Osteocyte (in vitro differentiated cells): ENCODE measurements around the gene OR2L13. TPM values are rescaled to one million over a fixed set of nuclear protein-coding genes. Genes with fewer than 3 reads are reported as not detected.
"Not testable (repeated sequence)": the region's sequence is repeated elsewhere in the genome, so short reads cannot be mapped to it uniquely, and the experiment has no call there.

Experiments used
- DNase-seq: peaks from one replicate; pipeline ENCODE4 v3.0.0; 2021; ENCODE audit warnings: mixed read lengths; ENCODE audit not compliant: unreplicated experiment; ENCODE audit errors: extremely low spot score
- H3K27ac Mint-ChIP-seq: one replicate; pipeline ENCODE4 v1.8.0; 2021; ENCODE audit warnings: mild to moderate bottlenecking, mixed read lengths; ENCODE audit not compliant: unreplicated experiment
- H3K27me3 Mint-ChIP-seq: one replicate; pipeline ENCODE4 v1.8.0; 2021; ENCODE audit warnings: mixed read lengths; ENCODE audit not compliant: unreplicated experiment
- H3K36me3 Mint-ChIP-seq: one replicate; pipeline ENCODE4 v1.8.0; 2021; ENCODE audit warnings: mixed read lengths; ENCODE audit not compliant: unreplicated experiment
- H3K4me1 Mint-ChIP-seq: one replicate; pipeline ENCODE4 v1.8.0; 2021; ENCODE audit warnings: mixed read lengths; ENCODE audit not compliant: unreplicated experiment
- H3K4me3 Mint-ChIP-seq: one replicate; pipeline ENCODE4 v1.8.0; 2021; ENCODE audit warnings: mild to moderate bottlenecking, moderate library complexity, mixed read lengths; ENCODE audit not compliant: unreplicated experiment
- H3K9me3 Mint-ChIP-seq: one replicate; pipeline ENCODE4 v1.8.0; 2021; ENCODE audit warnings: mixed read lengths; ENCODE audit not compliant: unreplicated experiment
- total RNA-seq: library from RNA; stranded (reverse); gene quantifications from 2 replicates; pipeline ENCODE4 v1.2.1, GENCODE V29; 2021
- TF ChIP-seq, protein P1 (sequence below): fragments of 200-600 bp; sonication (generic); IDR thresholded peaks from 2 replicates; pipeline ENCODE4 v1.5.0; 2021; ENCODE audit warnings: antibody characterized with exemption, mild to moderate bottlenecking, moderate library complexity

The OR2L13 gene
- total RNA-seq, 1 donor from 2014 or later, result not detected

DNA sequence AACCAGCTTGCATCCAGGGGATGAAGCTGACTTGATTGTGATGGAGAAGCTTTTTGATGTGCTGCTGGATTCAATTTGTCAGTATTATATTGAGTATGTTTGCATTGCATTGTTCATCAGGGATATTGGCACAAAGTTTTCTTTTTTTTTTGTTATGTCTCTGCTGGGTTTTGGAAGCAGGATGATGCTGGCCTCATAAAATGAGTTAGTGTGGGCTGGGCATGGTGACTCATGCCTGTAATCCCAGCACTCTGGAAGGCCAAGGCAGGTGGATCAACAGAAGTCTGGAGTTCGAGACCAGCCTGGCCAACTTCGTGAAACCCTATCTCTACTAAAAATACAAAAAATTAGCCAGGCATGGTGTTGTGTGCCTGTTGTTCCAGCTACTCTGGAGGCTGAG is 39.7 kb upstream of the OR2L13 start:
- TF ChIP-seq, protein P1, sequence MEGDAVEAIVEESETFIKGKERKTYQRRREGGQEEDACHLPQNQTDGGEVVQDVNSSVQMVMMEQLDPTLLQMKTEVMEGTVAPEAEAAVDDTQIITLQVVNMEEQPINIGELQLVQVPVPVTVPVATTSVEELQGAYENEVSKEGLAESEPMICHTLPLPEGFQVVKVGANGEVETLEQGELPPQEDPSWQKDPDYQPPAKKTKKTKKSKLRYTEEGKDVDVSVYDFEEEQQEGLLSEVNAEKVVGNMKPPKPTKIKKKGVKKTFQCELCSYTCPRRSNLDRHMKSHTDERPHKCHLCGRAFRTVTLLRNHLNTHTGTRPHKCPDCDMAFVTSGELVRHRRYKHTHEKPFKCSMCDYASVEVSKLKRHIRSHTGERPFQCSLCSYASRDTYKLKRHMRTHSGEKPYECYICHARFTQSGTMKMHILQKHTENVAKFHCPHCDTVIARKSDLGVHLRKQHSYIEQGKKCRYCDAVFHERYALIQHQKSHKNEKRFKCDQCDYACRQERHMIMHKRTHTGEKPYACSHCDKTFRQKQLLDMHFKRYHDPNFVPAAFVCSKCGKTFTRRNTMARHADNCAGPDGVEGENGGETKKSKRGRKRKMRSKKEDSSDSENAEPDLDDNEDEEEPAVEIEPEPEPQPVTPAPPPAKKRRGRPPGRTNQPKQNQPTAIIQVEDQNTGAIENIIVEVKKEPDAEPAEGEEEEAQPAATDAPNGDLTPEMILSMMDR, result no peak
- H3K36me3 Mint-ChIP-seq, result no peaks in the 10 kb centered on the region
- H3K4me3 Mint-ChIP-seq, result no peak overlapping the region
- H3K4me1 Mint-ChIP-seq, result no peaks in the 10 kb centered on the region
- no peak overlapping the region for H3K27ac Mint-ChIP-seq
- no peak for DNase-seq
- H3K9me3 Mint-ChIP-seq, result peaks cover 49% of the 10 kb centered on the region
- no peaks in the 10 kb centered on the region for H3K27me3 Mint-ChIP-seq

DNA sequence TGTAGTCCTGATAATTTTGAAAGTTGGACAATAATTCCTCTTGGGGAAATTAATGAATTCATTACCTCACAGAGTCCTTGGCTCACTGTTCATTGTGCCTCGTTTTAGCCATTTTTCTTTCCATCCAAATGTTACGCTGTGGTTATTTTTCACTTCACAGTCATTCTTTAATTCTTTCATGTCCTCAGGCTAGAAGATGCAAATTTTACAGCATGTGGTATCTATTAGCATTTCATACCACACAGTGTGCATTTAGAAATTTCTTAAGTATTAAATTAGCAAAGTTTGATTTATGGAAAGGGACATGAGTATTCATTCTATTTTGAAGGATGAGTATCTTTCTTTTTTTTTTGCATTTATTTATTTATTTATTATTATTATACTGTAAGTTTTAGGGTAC is 29.9 kb upstream of the OR2L13 start:
- no peaks in the 10 kb centered on the region for H3K4me1 Mint-ChIP-seq
- H3K36me3 Mint-ChIP-seq, result no peaks in the 10 kb centered on the region
- H3K4me3 Mint-ChIP-seq, result no peak overlapping the region
- H3K9me3 Mint-ChIP-seq, result peaks cover 42% of the 10 kb centered on the region
- TF ChIP-seq, protein P1, result no peak
- no peak for DNase-seq
- no peak overlapping the region for H3K27ac Mint-ChIP-seq
- H3K27me3 Mint-ChIP-seq, result no peaks in the 10 kb centered on the region

DNA sequence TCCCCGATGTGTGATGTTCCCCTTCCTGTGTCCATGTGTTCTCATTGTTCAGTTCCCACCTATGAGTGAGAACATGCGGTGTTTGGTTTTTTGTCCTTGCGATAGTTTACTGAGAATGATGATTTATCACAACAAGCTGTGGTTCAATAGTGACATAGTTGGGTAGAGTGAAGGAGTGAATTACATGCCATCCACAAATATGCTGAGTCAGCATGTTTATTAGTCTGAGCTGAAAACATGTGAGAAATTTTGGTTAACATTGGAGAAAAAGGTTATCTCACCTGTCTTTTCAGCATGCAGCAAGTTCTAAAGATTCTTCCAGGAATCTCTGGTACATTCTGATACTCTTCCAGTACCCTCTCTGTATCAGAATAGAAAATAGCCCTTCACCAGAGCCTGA is 29.4 kb upstream of the OR2L13 start:
- no peak for DNase-seq
- Mint-ChIP-seq H3K36me3 (no peaks in the 10 kb centered on the region), H3K27ac (no peak overlapping the region), H3K9me3 (peaks cover 39% of the 10 kb centered on the region), H3K27me3 (no peaks in the 10 kb centered on the region), H3K4me1 (no peaks in the 10 kb centered on the region), H3K4me3 (no peak overlapping the region)
- TF ChIP-seq, protein P1, result no peak

DNA sequence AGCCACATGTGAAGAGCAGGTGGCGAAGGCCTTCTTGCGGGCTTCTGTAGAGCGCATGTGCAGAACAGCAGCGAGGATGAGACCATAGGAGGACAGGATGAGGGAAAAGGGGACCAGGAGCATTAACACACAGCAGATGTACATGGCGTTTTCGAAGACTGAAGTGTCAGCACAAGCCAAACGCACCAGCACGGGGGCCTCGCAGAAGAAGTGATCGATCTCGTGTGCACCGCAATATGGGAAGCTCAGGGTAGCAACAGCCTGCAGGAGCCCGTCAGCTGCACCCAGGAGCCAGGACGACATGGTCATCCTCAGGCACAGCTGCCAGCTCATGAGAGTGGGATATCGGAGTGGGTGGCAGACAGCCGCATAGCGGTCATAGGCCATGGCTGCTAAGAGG is 11.1 kb upstream of the OR2L13 start:
- not testable (repeated sequence) for H3K4me3 Mint-ChIP-seq, H3K27ac Mint-ChIP-seq, DNase-seq, H3K36me3 Mint-ChIP-seq, H3K27me3 Mint-ChIP-seq, H3K4me1 Mint-ChIP-seq
- peaks cover 37% of the 10 kb centered on the region for H3K9me3 Mint-ChIP-seq

DNA sequence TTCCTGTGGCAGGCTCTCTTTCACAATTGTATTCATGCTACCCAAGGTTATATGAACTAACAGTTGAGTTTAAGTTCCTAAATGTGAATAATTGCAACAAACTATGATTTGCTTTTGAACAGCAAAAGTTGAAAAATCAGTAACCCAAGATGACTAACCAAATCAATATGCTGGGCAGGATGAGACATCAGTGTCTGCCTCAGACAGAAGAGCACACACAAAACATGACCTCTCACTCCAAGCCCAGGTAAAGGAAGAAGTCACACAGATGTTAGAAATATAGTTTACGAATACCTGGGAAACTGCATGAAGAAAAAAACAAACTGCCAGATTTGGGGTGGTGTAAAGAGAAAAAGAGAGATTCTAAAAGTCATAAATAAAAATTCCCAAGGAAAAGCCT is 3.5 kb downstream of the OR2L13 start:
- Mint-ChIP-seq H3K4me3 (no peak overlapping the region), H3K27ac (no peak overlapping the region), H3K27me3 (no peaks in the 10 kb centered on the region), H3K4me1 (no peaks in the 10 kb centered on the region), H3K36me3 (no peaks in the 10 kb centered on the region), H3K9me3 (peaks cover 52% of the 10 kb centered on the region)
- no peak for DNase-seq
- TF ChIP-seq, protein P1, result no peak

DNA sequence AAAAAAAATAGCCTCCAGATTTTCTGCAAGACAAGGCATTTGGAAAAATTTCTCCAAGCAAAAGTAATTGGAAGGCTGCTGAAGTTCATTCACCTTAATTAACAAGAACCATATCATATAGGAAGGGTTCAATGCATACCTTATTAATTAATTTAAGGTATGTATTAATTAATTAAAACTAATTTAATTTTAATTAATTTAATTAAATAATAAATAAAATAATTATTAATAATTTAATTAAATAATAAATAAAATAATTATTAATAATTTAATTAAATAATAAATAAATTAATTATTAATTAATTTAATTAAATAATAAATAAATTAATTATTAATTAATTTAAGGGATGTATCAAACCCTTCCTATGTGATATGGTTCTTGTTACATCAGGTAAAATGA is 7.9 kb downstream of the OR2L13 start:
- no peaks in the 10 kb centered on the region for H3K4me1 Mint-ChIP-seq
- H3K27me3 Mint-ChIP-seq, result no peaks in the 10 kb centered on the region
- no peak for DNase-seq
- H3K4me3 Mint-ChIP-seq, result no peak overlapping the region
- no peak overlapping the region for H3K27ac Mint-ChIP-seq
- H3K9me3 Mint-ChIP-seq, result peaks cover 51% of the 10 kb centered on the region
- TF ChIP-seq, protein P1, result no peak
- no peaks in the 10 kb centered on the region for H3K36me3 Mint-ChIP-seq
